Liver (tissue), 9 donors: Measurements from ENCODE around the gene TRIM25. TPM values are rescaled to one million over a fixed set of nuclear protein-coding genes. Genes with fewer than 3 reads are reported as not detected.

ENCODE experiments used
- DNase-seq: peaks from one replicate; pipeline ENCODE4 v3.0.0-alpha.2; 2017; ENCODE audit warnings: low spot score
- H3K27ac ChIP-seq, 2 donors: one replicate each; pipeline ENCODE4 v1.7.0; 2013; ENCODE audit warnings: inconsistent platforms in 2 of 2, low read length in 2 of 2, control low read depth in 1 of 2, low read depth in 1 of 2, mild to moderate bottlenecking in 1 of 2
- H3K27me3 ChIP-seq, 4 donors: one replicate each; pipeline versions ENCODE4 v1.6.1 to v1.7.0; 2013; ENCODE audit warnings: low read length in 3 of 4, inconsistent platforms in 1 of 4, mild to moderate bottlenecking in 1 of 4, moderate library complexity in 1 of 4; ENCODE audit not compliant: control insufficient read depth in 4 of 4, insufficient read depth in 4 of 4
- H3K36me3 ChIP-seq, 4 donors: one replicate each; pipeline versions ENCODE4 v1.6.1 to v1.7.0; 2013; ENCODE audit warnings: low read length in 3 of 4, mild to moderate bottlenecking in 3 of 4, low read depth in 1 of 4, moderate library complexity in 1 of 4; ENCODE audit not compliant: control insufficient read depth in 4 of 4, insufficient read depth in 3 of 4
- H3K4me1 ChIP-seq, 4 donors: one replicate each; pipeline versions ENCODE4 v1.6.1 to v1.7.0; 2013; ENCODE audit warnings: low read length in 3 of 4, mild to moderate bottlenecking in 3 of 4, moderate library complexity in 1 of 4; ENCODE audit not compliant: control insufficient read depth in 4 of 4, insufficient read depth in 4 of 4
- H3K4me3 ChIP-seq, 3 donors: one replicate each; pipeline versions ENCODE4 v1.6.1 to v1.7.0; 2013; ENCODE audit warnings: low read length in 3 of 3, control low read depth in 1 of 3, low read depth in 1 of 3, mild to moderate bottlenecking in 1 of 3
- H3K9ac ChIP-seq, 2 donors: one replicate each; pipeline ENCODE4 v1.7.0; 2013; ENCODE audit warnings: low read length in 2 of 2, mild to moderate bottlenecking in 2 of 2, moderate library complexity in 2 of 2, control low read depth in 1 of 2, low read depth in 1 of 2
- H3K9me3 ChIP-seq, 4 donors: one replicate each; pipeline versions ENCODE4 v1.6.1 to v1.7.0; 2013; ENCODE audit warnings: low read length in 3 of 4; ENCODE audit not compliant: control insufficient read depth in 4 of 4
- EGR1 ChIP-seq, 2 donors: IDR thresholded peaks; 2 replicates each; pipeline ENCODE4 v1.6.1; 2016 to 2018; ENCODE audit warnings: antibody characterized with exemption in 2 of 2, low read depth in 2 of 2
- FOXA1 ChIP-seq: IDR thresholded peaks from 2 replicates; pipeline ENCODE4 v1.6.1; 2016; ENCODE audit warnings: antibody characterized with exemption
- HNF4A ChIP-seq, 2 donors: conservative IDR thresholded peaks; 2 replicates each; pipeline ENCODE4 v1.6.1; 2016; ENCODE audit warnings: antibody characterized with exemption in 2 of 2, mild to moderate bottlenecking in 2 of 2
- HNF4G ChIP-seq: IDR thresholded peaks from 2 replicates; pipeline ENCODE4 v1.6.1; 2016; ENCODE audit warnings: antibody characterized with exemption
- JUND ChIP-seq, 2 donors: IDR thresholded peaks; 2 replicates each; pipeline ENCODE4 v1.6.1; 2016; ENCODE audit warnings: antibody characterized with exemption in 2 of 2
- NR2F2 ChIP-seq: IDR thresholded peaks from 2 replicates; pipeline ENCODE4 v1.6.1; 2016; ENCODE audit warnings: antibody characterized with exemption
- REST ChIP-seq: IDR thresholded peaks from 2 replicates; pipeline ENCODE4 v1.6.1; 2016; ENCODE audit warnings: antibody characterized with exemption, mild to moderate bottlenecking
- RXRA ChIP-seq, 2 donors: IDR thresholded peaks; 2 replicates each; pipeline ENCODE4 v1.6.1; 2017 to 2018; ENCODE audit warnings: antibody characterized with exemption in 2 of 2, mild to moderate bottlenecking in 1 of 2
- TAF1 ChIP-seq: conservative IDR thresholded peaks from 2 replicates; pipeline ENCODE4 v1.6.1; 2016; ENCODE audit warnings: antibody characterized with exemption, mild to moderate bottlenecking
- YY1 ChIP-seq: IDR thresholded peaks from 2 replicates; pipeline ENCODE4 v1.6.1; 2016; ENCODE audit warnings: antibody characterized with exemption, mild to moderate bottlenecking
- ZBTB33 ChIP-seq: IDR thresholded peaks from 2 replicates; pipeline ENCODE4 v1.6.1; 2016; ENCODE audit warnings: antibody characterized with exemption
- WGBS: extraction: QIAGEN DNeasy Blood & Tissue Kit; methylation state at CpG from one replicate; pipeline ENCODE4 v1.1.7; 2013; 5-methylcytosine and 5-hydroxymethylcytosine counted together
- polyA plus RNA-seq, 2 donors: library from polyadenylated mRNA; stranded (reverse) in 1 of 2; unstranded in 1 of 2; fragments of 200-250 nt in 1 of 2; fragments of >200 nt in 1 of 2; fragmentation: Nextera tagmentation in 1 of 2; extraction: Ambion mirVana in 1 of 2; gene quantifications; one replicate each; pipeline versions ENCODE4 v1.2.1 to v1.2.3, GENCODE V29; 2013 to 2015
- total RNA-seq, 2 donors: library from RNA; depleted of rRNA; stranded (reverse); fragments of >200 nt; gene quantifications; one replicate each; pipeline ENCODE4 v1.2.3, GENCODE V29; 2014
- TF ChIP-seq, protein P1 (sequence below): IDR thresholded peaks from 2 replicates; pipeline ENCODE4 v1.6.1; 2016; ENCODE audit warnings: antibody characterized with exemption
- TF ChIP-seq, protein P2 (sequence below): IDR thresholded peaks from 2 replicates; pipeline ENCODE4 v1.6.1; 2016; ENCODE audit warnings: antibody characterized with exemption
- donor health status: healthy.
- donor health status: healthy.
- donor health status: healthy.
- donor health status: healthy.
- donor health status: healthy.

Gene TRIM25
- total and polyA plus RNA-seq, 4 donors = 10.8 to 64.5 (median 15.6) TPM

GRCh38 chr17:56949595-56949994, 35.7 kb upstream of the TRIM25 start (continued):
- TF ChIP-seq REST = no peak
- TF ChIP-seq RXRA (IDR thresholded peaks at IDR 0.05) = no peak

DNA sequence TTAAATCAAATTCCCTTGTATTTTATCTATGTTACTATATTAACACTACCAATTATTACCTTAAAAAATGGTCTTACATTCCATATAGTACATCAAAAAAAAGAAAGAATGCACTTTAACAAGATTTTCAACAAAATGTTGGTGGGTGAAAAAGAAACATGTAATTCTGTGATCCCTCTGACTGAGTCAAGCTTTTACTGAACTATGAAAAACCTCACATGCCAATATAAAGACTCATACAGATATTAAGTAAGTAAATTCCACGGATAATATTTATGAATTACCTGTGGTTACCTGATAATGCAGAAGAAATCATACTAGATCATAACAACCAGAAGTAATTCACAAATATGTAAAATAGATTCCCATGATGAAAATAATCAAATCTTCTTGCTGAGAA, 34.6 kb upstream of the TRIM25 start:
- TF ChIP-seq NR2F2 (no peak), YY1 (no peak), HNF4G (no peak), RXRA (IDR thresholded peaks at IDR 0.05) (no peak), FOXA1 (no peak), TAF1 (no peak), HNF4A (conservative IDR thresholded peaks at IDR 0.05) (no peak)
- TF ChIP-seq, protein P1, sequence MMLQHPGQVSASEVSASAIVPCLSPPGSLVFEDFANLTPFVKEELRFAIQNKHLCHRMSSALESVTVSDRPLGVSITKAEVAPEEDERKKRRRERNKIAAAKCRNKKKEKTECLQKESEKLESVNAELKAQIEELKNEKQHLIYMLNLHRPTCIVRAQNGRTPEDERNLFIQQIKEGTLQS = no peak
- TF ChIP-seq, protein P2, sequence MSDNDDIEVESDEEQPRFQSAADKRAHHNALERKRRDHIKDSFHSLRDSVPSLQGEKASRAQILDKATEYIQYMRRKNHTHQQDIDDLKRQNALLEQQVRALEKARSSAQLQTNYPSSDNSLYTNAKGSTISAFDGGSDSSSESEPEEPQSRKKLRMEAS = no peak
- Histone ChIP-seq H3K9ac (no peak overlapping the region), H3K27ac (no peak overlapping the region), H3K9me3 (no peaks in the 10 kb centered on the region), H3K36me3 (peaks cover 6 to 27% (median 17%) of the 10 kb centered on the region in 4 donors), H3K4me1 (no peaks in the 10 kb centered on the region), H3K27me3 (no peaks in the 10 kb centered on the region), H3K4me3 (no peak overlapping the region)
- no peak for DNase-seq
- 98% methylated on average over 1 of the region's 1 CpG for WGBS

GRCh38 chr17:56947741-56948140, 33.9 kb upstream of the TRIM25 start:
- Histone ChIP-seq H3K27me3 (no peaks in the 10 kb centered on the region), H3K36me3 (peaks cover 6 to 35% (median 18%) of the 10 kb centered on the region in 4 donors), H3K9ac (no peak overlapping the region), H3K4me1 (no peaks in the 10 kb centered on the region), H3K9me3 (no peaks in the 10 kb centered on the region), H3K4me3 (no peak overlapping the region), H3K27ac (no peak overlapping the region)
- TF ChIP-seq ZBTB33 = no peak
- TF ChIP-seq YY1 = no peak
- TF ChIP-seq EGR1 (IDR thresholded peaks at IDR 0.05; ENCODE audit: low read depth in 2 of 2) = no peak
- no peak for TF ChIP-seq RXRA (IDR thresholded peaks at IDR 0.05)
- no peak for TF ChIP-seq JUND (IDR thresholded peaks at IDR 0.05)
- no peak for TF ChIP-seq HNF4A (conservative IDR thresholded peaks at IDR 0.05)
- TF ChIP-seq, protein P2 = no peak
- no peak for TF ChIP-seq NR2F2
- TF ChIP-seq FOXA1 = no peak
- no peak for DNase-seq
- 72% methylated on average over 1 of the region's 1 CpG for WGBS
